GM10847 (cell line): Measurements from ENCODE around the gene OSBPL8.

Experiments
- POLR2A ChIP-seq: IDR thresholded peaks from 2 replicates; pipeline ENCODE4 v1.6.1; 2011; ENCODE audit not compliant: insufficient read length; ENCODE audit errors: extremely low read depth

Gene OSBPL8

GRCh38 chr12:76515271-76515670 is 44.3 kb downstream of the OSBPL8 start:
- no peak for TF ChIP-seq POLR2A

DNA sequence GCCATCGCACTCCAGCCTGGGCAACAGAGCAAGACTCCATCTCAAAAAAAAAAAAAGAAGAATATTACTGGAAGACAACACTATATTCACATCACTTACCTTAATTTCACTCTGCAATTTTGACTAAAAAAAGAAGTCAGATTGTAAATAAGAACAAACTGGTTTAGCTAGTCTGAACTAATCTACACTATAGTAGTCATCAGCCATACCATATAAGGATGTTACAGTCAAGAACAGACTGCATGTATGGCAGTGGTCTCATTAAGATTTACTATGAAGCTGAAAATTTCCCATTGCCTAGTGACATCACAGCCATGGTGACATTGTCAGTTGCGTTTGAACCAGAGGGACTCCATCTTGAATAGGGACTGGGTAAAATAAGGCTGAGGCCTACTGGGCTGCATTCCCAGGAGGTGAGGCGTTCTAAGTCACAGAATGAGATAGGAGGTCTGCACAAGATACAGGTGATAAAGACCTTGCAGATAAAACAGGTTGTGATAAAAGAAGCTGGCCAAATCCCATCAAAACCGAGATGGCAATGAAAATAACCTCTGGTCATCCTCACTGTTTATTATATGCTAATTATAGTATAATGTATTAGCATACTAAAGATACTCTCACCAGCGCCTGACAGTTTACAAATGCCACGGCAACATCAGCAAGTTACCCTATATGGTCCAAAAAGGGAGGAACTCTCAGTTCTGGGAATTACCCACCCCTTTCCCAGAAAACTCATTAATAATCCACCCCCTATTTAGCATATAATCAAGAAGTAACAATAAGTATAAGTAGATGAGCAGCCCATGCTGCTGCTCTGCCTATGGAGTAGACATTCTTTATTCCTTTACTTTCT is 51.2 kb downstream of the OSBPL8 start:
- no peak for TF ChIP-seq POLR2A

GRCh38 chr12:76506149-76506548 is 53.4 kb downstream of the OSBPL8 start:
- TF ChIP-seq POLR2A = no peak

- no peak for TF ChIP-seq POLR2A
Observed at GRCh38 chr12:76505050-76505449, 54.5 kb downstream of the OSBPL8 start.

DNA sequence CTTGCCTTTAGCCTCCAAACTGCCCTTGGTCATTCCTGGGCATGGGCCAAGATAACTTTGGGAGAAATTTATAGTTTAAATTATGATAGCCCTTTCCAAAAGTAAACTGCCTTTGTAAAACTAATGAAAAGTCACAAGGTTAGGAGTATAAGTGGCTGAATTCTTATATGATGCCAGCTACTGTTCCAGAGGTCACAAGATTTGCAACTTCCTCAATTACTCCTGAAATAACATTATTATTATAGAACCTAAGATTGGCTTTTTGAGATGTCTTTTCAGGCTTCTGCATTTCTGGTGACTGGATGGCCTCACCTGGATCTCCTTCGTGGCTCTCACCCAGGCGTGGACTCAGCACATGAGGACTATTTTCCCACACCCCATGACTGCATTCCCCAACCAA is 55.0 kb downstream of the OSBPL8 start:
- no peak for TF ChIP-seq POLR2A

DNA sequence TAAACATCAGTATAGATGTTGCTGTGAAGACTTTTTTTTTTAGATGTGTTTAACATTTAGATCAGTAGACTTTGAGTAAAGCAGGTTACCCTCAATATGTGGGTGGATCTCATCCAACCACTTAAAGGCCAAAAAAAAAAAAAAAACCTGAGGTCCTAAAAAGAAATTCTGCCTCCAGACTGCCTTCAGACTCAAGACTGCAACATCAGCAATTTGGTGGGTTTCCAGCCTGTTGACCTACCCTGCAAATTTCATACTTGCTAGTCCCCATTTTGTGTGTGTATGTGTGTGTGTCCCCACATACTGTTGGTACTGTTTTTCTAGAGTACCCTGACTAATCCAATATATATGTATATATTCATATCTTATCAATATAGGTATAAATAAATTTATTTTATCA is 55.6 kb downstream of the OSBPL8 start:
- TF ChIP-seq POLR2A = no peak

GRCh38 chr12:76501390-76501789 is 58.2 kb downstream of the OSBPL8 start:
- TF ChIP-seq POLR2A = no peak

GRCh38 chr12:76495556-76495955 is 64.0 kb downstream of the OSBPL8 start:
- TF ChIP-seq POLR2A = no peak

GRCh38 chr12:76491292-76491691 is 68.3 kb downstream of the OSBPL8 start:
- no peak for TF ChIP-seq POLR2A

DNA sequence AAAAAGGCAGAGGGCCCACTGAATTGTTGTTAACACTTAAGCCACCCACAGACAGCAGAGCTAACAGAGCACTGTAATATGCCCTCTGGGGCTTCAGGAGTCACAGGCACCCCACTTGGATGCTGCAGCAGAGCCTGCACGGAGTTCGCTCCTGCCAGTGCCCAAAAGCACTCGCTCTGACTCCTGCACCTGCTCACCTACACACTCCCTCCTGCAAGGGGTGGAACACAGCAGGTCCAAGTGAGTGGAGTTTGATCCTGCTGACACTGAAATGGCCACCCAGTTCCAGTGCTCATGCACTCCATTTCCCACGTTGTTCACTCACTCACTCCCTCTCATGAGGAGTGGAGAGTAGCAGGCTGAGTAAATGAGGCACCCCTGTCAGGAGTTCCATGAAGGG is 68.8 kb downstream of the OSBPL8 start:
- TF ChIP-seq POLR2A = no peak

GRCh38 chr12:76489737-76490136 is 69.8 kb downstream of the OSBPL8 start:
- TF ChIP-seq POLR2A = no peak

DNA sequence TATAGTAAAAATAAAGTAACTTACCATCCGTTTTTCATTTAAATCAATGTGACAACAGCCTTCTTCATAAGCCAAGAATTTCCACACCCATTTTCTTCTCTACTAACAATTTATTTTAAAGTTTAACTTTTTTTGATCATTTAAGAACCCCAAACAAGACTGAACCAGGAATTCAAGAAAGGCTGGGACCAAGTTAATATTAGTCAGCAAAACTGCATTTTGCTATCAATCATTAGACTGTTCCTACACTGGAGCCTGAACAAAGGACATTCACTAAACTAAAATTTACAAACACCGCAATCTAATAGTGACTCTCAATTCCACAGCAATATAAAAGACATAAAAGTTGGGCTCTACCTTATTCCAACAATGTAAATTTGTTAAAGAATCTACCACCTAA is 73.6 kb downstream of the OSBPL8 start:
- TF ChIP-seq POLR2A = no peak

DNA sequence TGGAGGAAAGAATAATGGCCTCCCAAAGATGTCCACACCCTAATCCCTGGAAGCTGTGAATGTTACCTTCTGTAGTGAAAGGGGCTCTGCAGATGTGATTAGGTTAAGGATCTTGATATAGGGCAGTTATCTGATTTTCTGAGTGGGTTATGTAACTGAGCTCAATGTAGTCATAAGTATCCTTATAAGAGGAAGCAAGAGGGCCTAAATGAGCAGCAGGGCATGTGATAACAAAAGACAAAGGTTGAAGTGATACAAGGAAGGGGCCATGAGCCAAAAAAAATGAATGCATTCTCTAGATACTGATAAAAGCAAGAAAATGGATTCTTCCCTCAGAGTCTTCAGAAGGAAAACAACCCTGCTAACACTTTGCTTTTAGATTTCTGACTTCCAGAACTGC is 78.8 kb downstream of the OSBPL8 start:
- TF ChIP-seq POLR2A = no peak

- no peak for TF ChIP-seq POLR2A
Observed at GRCh38 chr12:76478045-76478444, 81.5 kb downstream of the OSBPL8 start.

- TF ChIP-seq POLR2A = no peak
Observed at GRCh38 chr12:76471579-76471978, 88.0 kb downstream of the OSBPL8 start.

DNA sequence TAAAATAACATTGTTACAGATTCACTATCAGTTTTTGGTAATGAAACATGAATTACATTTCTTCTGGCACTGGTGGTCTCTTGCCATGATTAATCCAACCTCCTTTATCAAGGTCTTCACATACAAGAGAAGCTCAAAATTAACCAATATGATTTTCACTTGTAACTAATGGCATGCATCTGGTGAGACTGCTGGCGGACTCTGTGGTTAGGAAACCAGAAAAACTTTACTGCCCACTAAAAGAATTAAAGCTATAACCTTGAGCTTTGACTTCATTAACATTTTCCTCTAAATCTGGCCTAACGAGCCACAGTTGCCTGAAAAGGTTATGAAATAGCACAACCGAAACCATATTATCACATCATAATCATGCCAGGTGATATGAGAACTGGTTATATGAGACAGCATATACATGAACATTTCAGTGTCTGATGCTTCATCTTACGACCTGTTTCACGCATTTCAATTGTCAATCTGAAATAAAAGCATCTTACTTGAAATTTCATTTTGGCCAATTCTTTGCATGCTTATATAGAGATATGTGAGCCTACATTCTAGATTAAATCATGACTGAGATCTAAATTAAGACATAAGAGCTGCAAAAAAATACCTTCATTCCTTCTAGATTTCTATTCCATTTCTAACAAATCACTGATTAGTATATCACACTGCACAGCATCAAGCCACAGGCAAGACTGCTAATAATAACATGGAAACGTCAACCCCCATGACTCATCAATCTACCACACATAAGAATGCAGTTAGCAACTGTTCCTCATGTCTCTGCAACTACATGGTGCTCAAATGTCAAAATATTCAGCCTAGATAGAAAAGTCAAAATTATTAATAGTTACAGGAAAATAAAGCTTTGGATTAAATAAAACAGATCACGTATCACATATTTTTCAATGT is 89.3 kb downstream of the OSBPL8 start:
- TF ChIP-seq POLR2A = no peak

GRCh38 chr12:76464631-76465166 is 94.9 kb downstream of the OSBPL8 start:
- TF ChIP-seq POLR2A = no peak
